Coronary artery (tissue), 2 donors: ENCODE results near the gene COMMD7.

Experiments used
- DNase-seq: peaks from one replicate; pipeline ENCODE4 v3.0.0-alpha.2; 2017; ENCODE audit warnings: low spot score
- H3K27ac ChIP-seq, 2 donors: fragments of 200-600 bp; sonication (generic); one replicate each; pipeline ENCODE4 v1.5.1; 2016 to 2019
- H3K4me3 ChIP-seq: fragments of 200-600 bp; sonication (generic); 2 replicates; pipeline ENCODE4 v1.5.1; 2016; ENCODE audit warnings: mild to moderate bottlenecking, moderate library complexity
- TF ChIP-seq, protein P1 (sequence below): fragments of 200-600 bp; sonication (generic); IDR thresholded peaks from one replicate; pipeline ENCODE4 v1.5.1; 2019; ENCODE audit warnings: antibody characterized with exemption

Gene COMMD7

DNA sequence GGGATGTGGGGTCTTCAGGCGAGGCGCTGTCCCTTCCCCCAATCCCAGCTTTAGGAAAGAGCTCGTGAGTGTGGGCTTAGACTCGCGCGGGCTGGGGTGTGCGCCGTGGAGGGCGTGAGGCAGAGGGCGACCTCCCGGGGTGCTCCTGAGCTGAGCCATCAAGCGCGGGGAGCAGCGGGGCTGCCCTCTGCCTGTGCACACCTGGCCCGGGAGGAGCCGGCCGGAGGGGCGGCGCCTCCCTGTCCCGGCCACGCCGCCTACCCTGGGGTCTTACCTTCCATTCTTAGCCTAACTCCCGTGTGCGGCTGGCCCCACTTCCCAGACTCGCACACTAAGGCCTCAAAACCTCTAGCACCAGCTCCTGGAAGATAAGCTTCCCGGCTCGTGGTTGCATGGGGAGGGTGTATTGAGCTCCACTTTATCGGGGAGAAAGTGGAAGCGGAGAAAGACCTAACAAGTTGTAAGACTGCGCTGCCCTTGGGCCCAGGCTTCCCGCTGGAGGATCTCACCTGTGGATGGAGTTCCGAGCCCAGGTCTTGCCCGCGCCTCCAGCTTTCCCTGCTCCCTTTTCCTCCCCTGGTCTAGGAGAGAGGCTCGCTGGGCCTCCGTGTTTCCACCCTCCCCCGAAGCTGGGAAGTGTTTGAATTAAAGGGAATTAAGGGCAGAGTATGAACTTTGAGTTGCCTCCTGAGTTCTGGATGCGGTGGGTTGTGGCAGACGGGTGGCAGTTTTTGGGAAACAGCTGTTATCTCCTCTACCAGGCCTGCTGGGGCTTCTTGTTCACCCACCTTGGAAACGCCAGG lies 20.1 kb upstream of the COMMD7 start:
- Histone ChIP-seq H3K27ac (no peak overlapping the region), H3K4me3 (peak overlapping the region; percentile 85)
- TF ChIP-seq, protein P1, sequence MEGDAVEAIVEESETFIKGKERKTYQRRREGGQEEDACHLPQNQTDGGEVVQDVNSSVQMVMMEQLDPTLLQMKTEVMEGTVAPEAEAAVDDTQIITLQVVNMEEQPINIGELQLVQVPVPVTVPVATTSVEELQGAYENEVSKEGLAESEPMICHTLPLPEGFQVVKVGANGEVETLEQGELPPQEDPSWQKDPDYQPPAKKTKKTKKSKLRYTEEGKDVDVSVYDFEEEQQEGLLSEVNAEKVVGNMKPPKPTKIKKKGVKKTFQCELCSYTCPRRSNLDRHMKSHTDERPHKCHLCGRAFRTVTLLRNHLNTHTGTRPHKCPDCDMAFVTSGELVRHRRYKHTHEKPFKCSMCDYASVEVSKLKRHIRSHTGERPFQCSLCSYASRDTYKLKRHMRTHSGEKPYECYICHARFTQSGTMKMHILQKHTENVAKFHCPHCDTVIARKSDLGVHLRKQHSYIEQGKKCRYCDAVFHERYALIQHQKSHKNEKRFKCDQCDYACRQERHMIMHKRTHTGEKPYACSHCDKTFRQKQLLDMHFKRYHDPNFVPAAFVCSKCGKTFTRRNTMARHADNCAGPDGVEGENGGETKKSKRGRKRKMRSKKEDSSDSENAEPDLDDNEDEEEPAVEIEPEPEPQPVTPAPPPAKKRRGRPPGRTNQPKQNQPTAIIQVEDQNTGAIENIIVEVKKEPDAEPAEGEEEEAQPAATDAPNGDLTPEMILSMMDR: no peak
- no peak for DNase-seq

DNA sequence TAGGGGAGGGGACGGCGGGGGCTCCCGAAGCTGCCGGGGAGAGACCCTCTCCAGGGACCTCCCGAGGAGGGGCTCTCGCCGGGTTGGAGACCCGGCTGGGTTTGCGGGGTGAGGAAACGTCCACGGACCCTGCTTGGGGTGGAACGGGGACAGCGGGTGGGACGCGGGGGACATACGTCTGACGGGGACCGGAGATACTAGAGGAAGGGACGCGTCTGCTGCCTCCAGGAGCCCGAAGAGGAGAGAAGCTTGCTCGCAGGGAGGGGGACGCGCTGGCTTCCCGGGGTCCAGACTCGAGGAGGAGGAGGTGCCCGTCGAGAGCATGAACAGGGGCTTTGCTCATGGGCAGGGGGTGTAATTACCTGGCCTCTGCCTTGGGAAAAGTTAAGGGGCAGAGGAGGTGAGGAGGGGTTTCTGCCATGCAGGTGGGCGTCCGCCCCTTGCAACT lies 19.5 kb upstream of the COMMD7 start:
- H3K27ac ChIP-seq: no peak overlapping the region
- no peak for DNase-seq
- TF ChIP-seq, protein P1: no peak
- peak overlapping the region; percentile 85 for H3K4me3 ChIP-seq

DNA sequence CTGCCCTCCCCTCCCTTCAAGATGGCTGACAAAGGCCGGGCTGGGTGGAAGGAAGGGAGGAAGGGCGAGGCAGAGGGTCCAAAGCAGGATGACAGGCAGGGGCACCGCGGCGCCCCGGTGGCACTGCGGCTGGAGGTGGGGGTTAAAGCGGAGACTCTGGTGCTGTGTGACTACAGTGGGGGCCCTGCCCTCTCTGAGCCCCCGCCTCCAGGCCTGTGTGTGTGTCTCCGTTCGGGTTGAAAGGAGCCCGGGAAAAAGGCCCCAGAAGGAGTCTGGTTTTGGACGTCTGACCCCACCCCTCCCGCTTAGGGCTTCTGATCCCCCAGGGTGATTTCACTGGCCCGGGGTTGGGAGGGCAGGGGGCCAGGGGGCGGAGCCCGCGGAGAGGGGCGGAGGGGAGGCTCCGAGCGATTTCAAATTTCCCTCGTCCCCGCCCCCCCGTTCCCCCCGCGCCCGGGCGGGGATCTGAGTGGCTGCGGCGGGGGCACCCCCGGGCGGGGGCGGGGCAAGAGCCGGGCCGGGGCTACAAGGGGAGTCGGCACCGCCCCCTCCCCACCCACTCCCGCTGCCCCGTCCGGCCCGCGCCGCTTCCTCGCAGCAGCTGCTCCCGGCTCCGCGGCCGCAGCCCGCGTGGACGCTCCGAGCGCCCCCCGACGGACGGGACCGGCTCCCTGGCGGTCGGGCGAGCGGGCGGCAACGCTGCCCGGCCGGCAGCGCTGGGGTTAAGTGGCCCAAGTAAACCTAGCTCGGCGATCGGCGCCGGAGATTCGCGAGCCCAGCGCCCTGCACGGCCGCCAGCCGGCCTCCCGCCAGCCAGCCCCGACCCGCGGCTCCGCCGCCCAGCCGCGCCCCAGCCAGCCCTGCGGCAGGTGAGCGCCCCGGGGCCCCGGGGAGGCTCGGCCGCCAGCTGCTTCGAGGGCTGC lies 18.8 kb upstream of the COMMD7 start, which contains the start of gene DNMT3B:
DNMT3B (plus strand) TSS at position 555 of the 923 bp plus-strand sequence. CDS start 17,939 bp downstream, outside the sequence.
- TF ChIP-seq, protein P1: no peak
- H3K27ac ChIP-seq: no peak within 1 kb of the TSS
- H3K4me3 ChIP-seq: peak within 1 kb of the TSS; percentile 85
- no peak for DNase-seq

DNA sequence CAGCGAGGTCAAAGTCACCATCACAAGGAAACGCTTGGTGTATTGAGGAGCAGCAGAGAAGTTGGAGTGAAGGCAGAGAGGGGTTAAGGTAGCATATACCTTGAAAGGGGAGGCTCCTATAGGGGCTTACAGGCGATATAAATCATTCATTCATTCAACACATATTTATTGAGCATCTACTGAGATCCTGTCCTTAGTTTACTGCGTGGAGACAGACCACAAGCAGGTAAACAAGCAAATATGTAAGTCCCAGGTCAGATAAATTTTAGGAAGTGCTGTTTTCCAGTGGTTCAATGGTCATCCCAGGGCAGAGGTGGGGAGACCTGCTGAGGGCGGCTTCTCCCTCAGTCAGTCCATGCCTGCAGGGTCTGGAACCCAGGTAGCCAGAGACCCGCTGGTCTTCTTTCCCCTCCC lies 18.2 kb upstream of the COMMD7 start:
- TF ChIP-seq, protein P1: no peak
- Histone ChIP-seq H3K27ac (no peak overlapping the region), H3K4me3 (peak overlapping the region; percentile 85)
- DNase-seq: no peak

DNA sequence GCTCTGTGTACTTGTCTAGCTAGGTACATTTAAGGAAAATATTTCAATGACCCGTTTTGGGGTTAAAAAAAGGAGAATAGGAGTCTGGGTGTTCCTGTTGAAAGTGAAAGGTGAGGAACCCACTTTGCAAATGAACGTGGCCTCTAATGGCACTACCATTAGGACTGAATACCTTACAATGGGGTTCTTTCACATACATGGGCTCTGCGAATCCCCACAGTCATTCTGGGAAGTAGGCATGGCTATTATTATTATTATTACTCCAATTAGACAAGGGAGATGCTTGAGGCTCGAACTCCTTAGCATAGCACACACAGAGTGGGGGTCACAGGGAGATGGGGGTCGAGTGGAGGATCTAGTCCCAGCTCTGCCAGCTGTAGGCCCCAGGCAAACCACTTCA lies 12.9 kb upstream of the COMMD7 start:
- TF ChIP-seq, protein P1: no peak
- DNase-seq: no peak
- H3K27ac ChIP-seq: no peak overlapping the region
- no peak overlapping the region for H3K4me3 ChIP-seq

DNA sequence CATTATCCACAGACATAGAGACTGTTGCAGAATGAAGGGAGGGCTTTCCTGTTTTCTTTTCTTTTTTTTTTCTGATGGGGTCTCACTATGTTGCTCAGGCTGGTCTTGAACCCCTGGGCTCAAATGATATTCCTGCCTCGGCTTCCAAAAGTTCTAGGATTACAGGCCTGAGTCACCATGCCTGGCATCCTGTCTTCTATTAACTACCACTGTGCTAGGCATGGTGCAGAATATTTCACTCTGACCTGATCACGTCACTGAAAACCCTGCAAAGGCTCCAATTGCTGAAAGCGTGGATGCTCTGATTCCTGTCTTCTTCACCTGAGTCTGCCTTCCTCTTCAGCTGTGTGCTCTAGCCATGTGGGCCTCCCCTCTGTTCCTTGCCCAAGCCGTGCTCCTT lies 10.5 kb upstream of the COMMD7 start:
- Histone ChIP-seq H3K27ac (no peak overlapping the region), H3K4me3 (no peak overlapping the region)
- TF ChIP-seq, protein P1: no peak
- DNase-seq: no peak
